Upper lobe of right lung (tissue), 1 donor: ENCODE data around the gene TMEM247. TPM values are rescaled to one million over a fixed set of nuclear protein-coding genes. Genes with fewer than 3 reads are reported as not detected.

Source experiments
- ATAC-seq: fragments of 200-7000 bp; cut with Tn5 transposase; one replicate; pipeline ENCODE4 v1.9.1; 2020; ENCODE audit warnings: mild to moderate bottlenecking, moderate library complexity
- DNase-seq: peaks from one replicate; pipeline ENCODE4 v3.0.0-alpha.2; 2020
- H3K27ac ChIP-seq: fragments of 200-600 bp; one replicate; pipeline ENCODE4 v1.8.0; 2022
- H3K27me3 ChIP-seq: fragments of 200-600 bp; one replicate; pipeline ENCODE4 v1.8.0; 2022; ENCODE audit warnings: mild to moderate bottlenecking
- H3K36me3 ChIP-seq: fragments of 200-600 bp; one replicate; pipeline ENCODE4 v1.8.0; 2022
- H3K4me1 ChIP-seq: fragments of 200-600 bp; one replicate; pipeline ENCODE4 v1.8.0; 2022
- H3K4me3 ChIP-seq: fragments of 200-600 bp; one replicate; pipeline ENCODE4 v1.8.0; 2022; ENCODE audit warnings: mild to moderate bottlenecking
- H3K9me3 ChIP-seq: fragments of 200-600 bp; one replicate; pipeline ENCODE4 v1.8.0; 2022
- intact Hi-C: fragments of 100-400 bp; cut with DNase I; formaldehyde crosslinking; loops from one replicate; pipeline ENCODE4 v1.11.0; 2022
- total RNA-seq: library from RNA; stranded (reverse); fragmentation: NEBNext Ultra II Directional; extraction: Animal tissue kit (Norgen Biotek cat#: 25700); gene quantifications from one replicate; pipeline ENCODE4 v1.2.1, GENCODE V29; 2021
- TF ChIP-seq, protein P1 (sequence below): fragments of 200-600 bp; IDR thresholded peaks from one replicate; pipeline ENCODE4 v1.8.0; 2022; ENCODE audit warnings: antibody characterized with exemption
- donor health status: DM: no; HTN: yes; CAD: no; lungs with severe emphysema.

The TMEM247 gene
- total RNA-seq, 1 donor from 2014 or later: not detected

DNA sequence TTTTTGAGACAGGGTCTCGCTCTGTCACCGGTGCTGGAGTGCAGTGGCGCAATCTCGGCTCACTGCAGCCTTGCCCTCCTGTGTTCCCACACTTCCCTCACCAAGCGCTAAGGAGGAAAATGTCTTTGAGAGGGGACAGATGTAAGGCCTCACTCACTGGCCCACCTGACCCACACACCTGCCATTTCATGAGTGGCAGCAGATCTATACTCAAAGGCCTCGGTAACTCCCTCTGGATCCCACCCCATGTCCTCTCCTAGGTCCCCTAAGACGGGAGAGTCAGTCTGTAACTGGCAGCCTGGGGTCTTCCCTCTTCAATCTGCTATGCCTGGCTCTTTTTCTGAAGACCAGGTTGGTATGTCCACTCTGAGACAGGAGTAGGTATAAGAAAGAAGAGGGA is 12.9 kb downstream of the TMEM247 start:
- Histone ChIP-seq H3K27ac (no peak overlapping the region), H3K36me3 (no peaks in the 10 kb centered on the region), H3K27me3 (no peaks in the 10 kb centered on the region), H3K9me3 (no peaks in the 10 kb centered on the region), H3K4me1 (peaks cover 23% of the 10 kb centered on the region), H3K4me3 (no peak overlapping the region)
- ATAC-seq (no peak), DNase-seq (no peak)
- intact Hi-C loops: no loop called here
- TF ChIP-seq, protein P1, sequence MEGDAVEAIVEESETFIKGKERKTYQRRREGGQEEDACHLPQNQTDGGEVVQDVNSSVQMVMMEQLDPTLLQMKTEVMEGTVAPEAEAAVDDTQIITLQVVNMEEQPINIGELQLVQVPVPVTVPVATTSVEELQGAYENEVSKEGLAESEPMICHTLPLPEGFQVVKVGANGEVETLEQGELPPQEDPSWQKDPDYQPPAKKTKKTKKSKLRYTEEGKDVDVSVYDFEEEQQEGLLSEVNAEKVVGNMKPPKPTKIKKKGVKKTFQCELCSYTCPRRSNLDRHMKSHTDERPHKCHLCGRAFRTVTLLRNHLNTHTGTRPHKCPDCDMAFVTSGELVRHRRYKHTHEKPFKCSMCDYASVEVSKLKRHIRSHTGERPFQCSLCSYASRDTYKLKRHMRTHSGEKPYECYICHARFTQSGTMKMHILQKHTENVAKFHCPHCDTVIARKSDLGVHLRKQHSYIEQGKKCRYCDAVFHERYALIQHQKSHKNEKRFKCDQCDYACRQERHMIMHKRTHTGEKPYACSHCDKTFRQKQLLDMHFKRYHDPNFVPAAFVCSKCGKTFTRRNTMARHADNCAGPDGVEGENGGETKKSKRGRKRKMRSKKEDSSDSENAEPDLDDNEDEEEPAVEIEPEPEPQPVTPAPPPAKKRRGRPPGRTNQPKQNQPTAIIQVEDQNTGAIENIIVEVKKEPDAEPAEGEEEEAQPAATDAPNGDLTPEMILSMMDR: no peak

GRCh38 chr2:46493241-46493970 is 14.0 kb downstream of the TMEM247 start:
- Histone ChIP-seq H3K9me3 (no peaks in the 10 kb centered on the region), H3K4me3 (no peak overlapping the region), H3K27me3 (no peaks in the 10 kb centered on the region), H3K36me3 (no peaks in the 10 kb centered on the region), H3K27ac (no peak overlapping the region), H3K4me1 (peaks cover 16% of the 10 kb centered on the region)
- intact Hi-C loops: no loop called here
- TF ChIP-seq, protein P1: no peak
- ATAC-seq: no peak
- no peak for DNase-seq

- intact Hi-C loops: no loop called here
- ATAC-seq: no peak
- no peak for DNase-seq
These were observed 14.5 kb downstream of the TMEM247 start for GRCh38 chr2:46493971-46494250.

GRCh38 chr2:46494596-46494995 is 15.2 kb downstream of the TMEM247 start:
- no peaks in the 10 kb centered on the region for H3K27me3 ChIP-seq
- H3K9me3 ChIP-seq: no peaks in the 10 kb centered on the region
- intact Hi-C loops: no loop called here
- DNase-seq (no peak), ATAC-seq (no peak)
- no peaks in the 10 kb centered on the region for H3K36me3 ChIP-seq
- no peak overlapping the region for H3K27ac ChIP-seq
- TF ChIP-seq, protein P1: no peak
- peaks cover 18% of the 10 kb centered on the region for H3K4me1 ChIP-seq
- no peak overlapping the region for H3K4me3 ChIP-seq

More at GRCh38 chr2:46493971-46494250, 14.5 kb downstream of the TMEM247 start:
- Histone ChIP-seq H3K27ac (no peak overlapping the region), H3K9me3 (no peaks in the 10 kb centered on the region), H3K27me3 (no peaks in the 10 kb centered on the region), H3K36me3 (no peaks in the 10 kb centered on the region), H3K4me3 (no peak overlapping the region), H3K4me1 (peaks cover 16% of the 10 kb centered on the region)
- TF ChIP-seq, protein P1: no peak

GRCh38 chr2:46495231-46496030 is 16.1 kb downstream of the TMEM247 start:
- intact Hi-C loops: no loop called here
- H3K4me1 ChIP-seq: peaks cover 11% of the 10 kb centered on the region
- TF ChIP-seq, protein P1: no peak

More at GRCh38 chr2:46495231-46496030, 16.1 kb downstream of the TMEM247 start:
- no peak overlapping the region for H3K4me3 ChIP-seq
- no peaks in the 10 kb centered on the region for H3K9me3 ChIP-seq
- H3K27ac ChIP-seq: no peak overlapping the region
- no peaks in the 10 kb centered on the region for H3K27me3 ChIP-seq
- ATAC-seq: no peak
- no peaks in the 10 kb centered on the region for H3K36me3 ChIP-seq
- peak; percentile 38 for DNase-seq
